Activated T-helper 1 cell treated with Interleukin-2 at 50 U/mL for 16 hours (primary cell): ENCODE measurements around the gene CHST7.

Experiments used
- DNase-seq: peaks from one replicate; pipeline ENCODE4 v3.0.0-alpha.2; 2020; ENCODE audit warnings: low read depth

CHST7 gene

DNA sequence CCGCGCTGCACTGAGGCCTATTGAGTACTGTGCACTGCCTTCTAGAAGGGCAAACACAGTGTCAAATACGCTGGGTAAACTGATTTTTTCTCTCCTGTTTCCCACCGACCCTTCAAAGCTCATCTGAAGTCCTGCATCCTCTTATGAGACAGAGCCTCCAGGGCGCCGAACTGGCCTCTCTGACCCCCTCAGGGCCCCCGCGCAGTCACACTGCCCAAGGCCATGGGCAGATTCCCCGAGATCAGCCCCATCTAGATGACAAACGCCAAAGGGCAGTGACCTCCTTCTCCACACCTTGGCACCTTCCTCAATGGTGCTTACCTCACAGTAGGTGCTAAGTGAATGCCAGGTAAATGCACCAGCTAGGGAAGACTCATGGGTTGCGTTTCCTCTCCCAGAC is 34.4 kb downstream of the CHST7 start:
- no peak for DNase-seq

DNA sequence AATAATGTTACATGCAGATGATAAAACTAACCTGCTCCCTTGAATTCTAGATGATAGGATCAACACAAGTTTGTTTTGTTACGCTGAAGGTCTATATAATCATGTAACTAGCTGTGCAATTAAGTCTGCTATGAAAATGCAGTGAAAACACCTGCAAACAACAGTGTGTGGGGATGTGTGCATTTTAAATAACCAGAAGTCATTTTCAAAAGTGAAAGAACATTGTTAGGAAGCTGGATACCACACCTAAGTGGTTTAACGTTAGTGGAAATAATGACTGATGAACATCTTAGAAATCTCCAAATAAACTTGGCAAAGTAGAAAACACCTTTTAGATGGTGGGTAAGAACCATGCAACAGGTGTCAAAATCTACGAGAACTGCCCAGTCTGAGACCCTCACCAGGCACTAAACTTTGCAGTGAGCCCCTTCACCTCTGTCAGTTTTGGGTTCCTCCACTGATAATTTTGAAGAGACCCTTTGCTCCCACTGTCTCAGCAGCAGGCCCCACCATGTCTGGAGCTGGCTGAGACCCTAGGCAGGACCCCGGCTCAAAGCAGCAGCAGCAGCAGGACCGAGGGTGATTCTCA is 36.6 kb downstream of the CHST7 start:
- no peak for DNase-seq

DNA sequence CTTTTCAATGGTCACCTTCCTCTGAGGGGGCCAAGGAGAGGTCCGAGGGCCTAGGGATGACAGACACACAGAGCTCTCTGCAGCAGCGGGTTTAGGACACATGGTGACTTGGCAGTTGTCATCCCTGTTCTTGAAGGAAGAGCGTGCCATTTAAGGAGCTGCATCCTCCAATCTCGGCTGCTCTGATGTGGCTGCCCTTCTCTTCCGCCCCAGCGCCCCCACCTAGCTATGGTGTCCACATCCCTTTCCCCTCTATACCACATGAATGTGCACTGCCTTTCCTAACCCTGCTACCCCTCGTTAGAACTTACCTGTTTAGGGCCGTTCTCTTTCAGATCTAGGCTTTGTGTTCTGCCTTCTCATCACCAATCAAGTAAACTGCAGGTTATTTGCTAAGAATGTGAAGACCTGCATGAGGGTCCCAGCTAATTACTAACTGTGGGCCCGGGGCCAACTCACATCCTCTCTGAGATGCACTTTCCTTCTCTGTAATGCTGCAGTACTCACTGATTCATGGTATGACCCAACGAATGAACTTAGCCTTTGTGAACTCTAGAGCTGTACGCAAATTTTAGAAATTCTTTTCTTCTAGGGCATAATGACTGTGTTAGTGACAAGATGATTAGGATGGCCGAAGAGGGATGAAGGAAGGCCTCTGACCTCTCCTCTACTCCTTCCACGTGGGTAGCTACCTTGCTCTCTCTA is 38.2 kb downstream of the CHST7 start:
- DNase-seq, result peak; percentile 20

DNA sequence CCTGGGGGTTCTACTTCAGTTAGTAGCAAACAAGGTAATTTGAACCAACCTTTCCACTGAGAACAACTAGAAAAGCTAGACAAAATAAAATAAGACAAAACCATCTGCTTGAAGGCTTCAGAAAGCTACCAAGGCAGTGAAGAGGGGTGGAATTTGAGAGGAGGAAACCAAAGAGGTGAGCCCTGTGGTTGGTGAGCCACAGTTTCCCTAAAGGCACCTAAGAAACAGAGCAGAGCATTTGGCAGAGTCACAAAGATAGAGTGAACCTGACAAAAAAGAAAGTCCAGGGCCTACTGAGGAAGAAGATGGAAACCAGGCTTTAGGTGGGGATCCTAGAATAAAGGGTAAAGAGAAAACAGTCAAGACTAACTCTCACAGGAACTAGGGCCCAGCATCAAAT is 44.3 kb downstream of the CHST7 start:
- no peak for DNase-seq

DNA sequence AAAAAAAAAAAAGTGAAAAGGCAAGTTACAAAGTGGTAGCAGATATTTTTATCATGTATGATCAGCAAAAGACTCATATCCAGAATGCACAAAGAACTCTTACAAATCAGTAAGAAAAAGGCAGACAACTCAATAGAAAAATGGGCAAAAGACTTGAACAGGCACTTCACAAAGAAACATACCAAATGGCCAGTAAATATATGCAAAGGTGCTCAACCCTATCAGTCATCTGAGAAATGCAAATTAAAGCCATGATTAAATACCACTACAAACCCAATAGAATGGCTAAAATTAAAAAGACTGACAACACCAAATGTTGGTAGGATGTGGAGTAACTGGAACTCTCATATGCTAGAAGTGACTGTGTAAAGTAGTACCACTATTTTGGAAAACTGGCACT is 45.4 kb downstream of the CHST7 start:
- no peak for DNase-seq

DNA sequence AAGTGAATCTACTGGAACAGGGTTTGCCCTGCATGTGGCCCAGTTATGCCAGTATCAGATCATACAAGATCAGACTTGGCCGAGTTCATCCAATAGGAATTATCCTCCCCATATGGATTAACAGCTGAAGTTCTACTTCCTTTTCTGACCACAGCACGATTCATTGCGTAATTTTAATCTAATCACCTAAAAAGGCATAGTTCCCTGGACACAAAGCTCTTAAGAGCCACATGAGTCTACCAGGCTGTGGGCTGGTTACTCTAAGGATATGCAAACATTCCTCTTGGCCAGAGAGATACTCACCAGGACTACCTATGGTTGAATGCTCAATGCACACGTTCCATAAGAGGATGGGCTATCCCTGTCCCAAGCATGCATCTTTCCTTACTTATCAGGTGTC is 46.9 kb downstream of the CHST7 start:
- no peak for DNase-seq

DNA sequence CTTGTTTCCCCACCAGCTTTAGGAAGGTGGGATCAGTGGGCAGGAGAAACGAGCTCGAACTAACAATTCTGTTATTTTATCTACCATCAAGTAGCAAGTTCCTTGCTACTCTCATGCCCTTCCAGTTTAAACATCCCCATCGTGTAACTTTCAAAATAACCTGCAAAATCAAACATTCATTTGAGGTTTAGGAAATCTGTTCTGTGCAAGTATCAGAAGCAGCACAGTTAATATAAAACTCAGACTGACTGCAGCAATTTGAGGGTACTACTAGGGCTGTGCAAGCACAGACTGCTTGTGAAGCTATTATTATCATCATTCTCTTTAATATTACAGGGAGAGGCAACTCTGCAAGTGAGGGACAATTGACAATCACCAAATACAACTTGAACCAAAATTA is 48.0 kb downstream of the CHST7 start:
- DNase-seq, result no peak

DNA sequence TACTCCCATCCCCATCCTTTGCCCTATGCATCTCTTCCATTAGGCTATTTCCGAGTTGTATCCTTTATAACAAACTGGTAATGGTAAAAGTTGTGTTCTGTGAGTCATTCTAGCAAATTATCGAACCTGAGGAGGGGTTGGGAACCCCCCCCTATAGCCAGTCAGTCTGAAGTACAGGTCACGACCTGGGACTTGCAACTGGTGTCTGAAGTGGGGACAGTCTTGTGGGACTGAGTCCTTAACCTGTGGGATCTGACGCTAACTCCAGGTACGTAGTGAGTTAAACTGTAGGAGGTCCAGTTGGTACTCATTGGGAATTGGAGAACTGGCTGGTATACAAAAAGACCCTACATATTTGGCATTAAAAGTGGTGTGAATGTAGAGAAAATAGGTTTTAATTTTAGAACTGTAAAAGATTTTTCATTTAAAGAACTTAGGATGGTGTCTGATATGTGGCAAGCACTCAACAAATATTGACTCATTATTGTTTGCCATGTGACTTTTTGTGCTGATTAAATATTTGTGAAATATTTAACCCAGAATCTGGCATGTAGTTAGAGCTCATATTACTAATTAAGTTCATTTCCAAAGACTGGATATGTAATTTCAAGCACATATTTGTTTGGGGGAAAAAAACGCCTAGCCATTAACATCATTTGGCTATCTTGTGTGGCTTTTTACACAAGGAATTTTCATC is 50.7 kb downstream of the CHST7 start:
- DNase-seq, result no peak

DNA sequence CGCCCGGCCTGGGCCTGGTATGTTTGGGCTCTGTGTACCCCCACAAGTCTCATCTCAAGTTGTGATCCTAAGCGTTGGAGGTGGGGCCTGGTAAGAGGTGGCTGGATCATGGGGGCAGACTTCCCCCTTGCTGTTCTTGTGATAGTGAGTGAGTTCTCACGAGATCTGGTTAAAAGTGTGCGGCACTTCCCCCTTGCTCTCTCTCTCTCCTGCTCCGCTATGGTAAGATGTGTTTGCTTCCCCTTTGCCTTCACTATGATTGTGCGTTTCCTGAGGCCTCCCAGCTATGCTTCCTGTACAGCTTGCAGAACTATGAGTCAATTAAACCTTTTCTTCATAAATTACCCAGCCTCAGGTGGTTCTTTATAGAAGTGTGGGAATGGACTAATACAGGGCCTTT is 53.0 kb downstream of the CHST7 start:
- no peak for DNase-seq

DNA sequence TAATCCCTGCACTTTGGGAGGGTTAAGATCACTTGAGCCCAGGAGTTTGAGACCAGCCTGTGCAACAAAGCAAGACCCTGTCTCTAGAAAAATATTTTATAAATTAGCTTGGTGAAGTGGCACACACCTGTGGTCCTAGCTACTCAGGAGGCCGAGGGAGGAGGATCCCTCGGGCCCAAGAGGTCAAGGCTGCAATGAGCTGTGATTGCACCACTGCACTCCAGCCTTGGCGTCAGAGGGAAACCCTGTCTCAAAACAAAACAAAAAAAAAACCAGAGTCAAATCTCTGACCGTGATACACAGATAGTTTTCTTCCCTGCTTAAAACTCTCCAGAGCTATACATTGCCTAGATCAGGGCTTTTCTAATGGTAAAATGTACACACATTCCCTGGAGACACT is 53.5 kb downstream of the CHST7 start:
- DNase-seq, result no peak

DNA sequence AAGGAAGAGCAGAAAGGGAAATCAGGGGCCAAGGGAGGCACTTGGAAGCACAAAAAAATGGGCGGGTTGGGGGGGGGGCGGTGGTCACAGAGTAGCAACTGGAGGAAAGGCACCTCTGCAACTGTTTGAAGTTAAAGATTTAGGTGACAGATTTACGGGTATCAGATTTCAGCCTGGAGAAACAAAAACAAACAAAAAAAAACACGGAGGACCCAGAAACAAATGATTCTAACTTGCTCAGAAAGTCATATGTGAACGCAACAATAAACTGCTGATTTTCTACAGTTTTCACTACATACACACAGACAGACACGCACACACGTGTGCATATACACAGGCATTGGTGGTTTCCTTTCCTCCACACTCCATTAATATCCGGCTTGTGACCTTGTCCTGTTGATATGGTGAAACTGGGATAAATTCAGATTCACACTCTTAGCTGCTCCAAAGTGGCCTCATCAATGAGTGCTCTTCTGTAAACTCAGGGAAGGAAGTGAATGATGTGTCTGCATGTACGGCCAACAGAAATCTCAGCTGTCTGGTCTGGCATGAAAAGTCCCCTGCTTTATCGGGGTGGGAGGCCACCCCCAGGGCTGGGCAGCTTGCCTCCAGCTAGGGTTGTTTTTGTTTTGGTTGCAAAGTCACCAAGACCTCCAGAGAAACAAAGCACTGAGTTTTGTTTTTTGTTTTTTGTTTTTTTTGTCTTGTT is 54.3 kb downstream of the CHST7 start:
- no peak for DNase-seq

DNA sequence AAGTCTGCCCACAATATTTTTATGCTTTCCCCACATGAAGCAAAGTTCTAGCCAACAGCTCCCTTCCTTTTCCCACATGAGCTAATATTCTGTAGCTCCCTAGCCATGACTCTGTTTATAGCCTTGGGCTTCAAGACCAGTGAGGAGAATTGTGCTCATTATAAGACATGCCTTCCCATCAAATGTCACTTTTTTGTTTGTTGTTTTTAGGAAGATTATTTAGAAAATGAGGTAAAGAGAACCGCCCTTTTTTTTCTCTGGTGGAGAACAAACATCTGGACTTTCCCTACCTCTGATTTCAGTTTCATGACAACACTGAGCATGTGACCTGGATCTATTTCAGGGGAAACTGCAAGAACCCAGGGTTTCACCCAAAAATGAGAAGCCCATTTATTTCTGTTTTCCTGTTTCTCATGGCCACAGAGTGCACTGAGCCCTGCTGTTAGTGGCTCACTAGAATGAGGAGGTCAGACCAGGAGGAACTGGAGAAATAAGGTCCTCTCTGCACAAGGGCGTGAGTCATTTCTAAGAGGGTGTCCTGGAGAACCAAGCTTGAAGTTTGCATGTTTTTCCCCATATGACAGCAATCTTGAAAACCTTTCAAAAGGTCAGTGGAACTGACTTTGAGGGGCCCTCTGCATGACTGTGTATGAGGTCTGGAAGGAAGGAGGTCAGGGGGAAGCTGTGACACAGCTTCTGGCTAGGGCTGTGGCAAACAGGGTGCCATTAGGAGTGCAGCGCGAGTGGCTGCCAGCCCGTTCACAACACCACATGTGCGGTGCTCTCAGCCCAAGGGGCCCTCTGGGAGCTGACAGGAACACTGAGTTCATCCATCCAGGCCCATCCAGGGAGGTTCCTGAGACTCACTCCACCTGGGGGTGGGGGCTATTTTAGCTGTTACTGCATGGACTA is 55.2 kb downstream of the CHST7 start:
- DNase-seq, result no peak

DNA sequence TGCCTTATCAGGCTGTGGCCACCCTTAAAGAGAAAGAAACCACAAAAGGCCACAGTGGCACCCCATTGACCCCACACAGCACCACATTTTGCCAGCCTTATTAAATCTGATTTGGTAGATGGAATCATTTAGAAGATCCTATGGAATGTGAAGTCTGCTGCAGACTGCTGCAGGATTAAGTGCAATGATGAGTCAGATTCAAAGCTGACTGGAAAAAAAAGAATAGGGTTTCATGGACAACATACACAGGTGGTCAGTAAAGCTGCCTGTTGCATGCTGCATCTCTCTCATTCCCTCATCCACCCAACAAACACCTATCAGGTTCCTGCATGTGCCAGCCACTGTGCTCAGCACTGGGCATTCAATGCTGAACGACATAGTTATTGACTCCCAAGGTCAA is 56.6 kb downstream of the CHST7 start:
- no peak for DNase-seq

DNA sequence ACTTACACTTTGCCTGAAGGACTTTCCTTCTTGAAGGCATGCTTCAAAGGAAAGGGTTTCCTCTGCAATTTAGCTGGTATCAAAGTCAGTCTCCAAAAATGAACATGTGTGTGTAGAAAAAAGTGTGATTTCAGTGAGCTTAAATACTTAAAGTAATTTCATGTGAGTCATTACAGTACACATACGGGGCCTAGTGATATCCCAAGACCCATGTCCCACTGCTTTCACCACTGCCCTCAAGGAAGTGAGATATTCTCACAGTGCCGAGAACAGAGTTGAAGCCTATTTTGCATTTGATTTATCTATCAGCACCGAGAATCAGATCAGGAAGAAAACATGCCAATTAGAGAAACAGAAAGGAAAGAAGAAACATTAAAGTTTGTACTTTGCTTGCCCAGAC is 61.0 kb downstream of the CHST7 start:
- no peak for DNase-seq

DNA sequence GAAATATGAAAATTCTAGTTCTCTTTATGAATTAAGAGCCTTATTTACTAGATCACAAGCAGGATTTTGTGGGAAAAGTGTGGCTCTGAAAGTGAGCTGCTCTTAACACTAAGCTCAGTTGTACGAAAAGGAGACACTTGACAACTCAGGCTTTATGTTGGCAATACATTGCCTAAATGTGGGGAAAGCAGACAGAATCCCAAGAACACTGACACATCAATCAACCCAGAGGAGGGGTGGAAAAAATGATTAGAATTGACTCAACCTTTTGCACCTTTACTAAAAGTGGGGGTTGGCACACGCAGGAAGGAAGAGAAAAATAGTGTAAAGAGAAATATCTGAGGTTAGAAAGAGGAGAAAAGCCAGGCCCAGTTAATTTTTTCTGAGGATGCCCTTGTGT is 61.6 kb downstream of the CHST7 start:
- DNase-seq, result no peak

DNA sequence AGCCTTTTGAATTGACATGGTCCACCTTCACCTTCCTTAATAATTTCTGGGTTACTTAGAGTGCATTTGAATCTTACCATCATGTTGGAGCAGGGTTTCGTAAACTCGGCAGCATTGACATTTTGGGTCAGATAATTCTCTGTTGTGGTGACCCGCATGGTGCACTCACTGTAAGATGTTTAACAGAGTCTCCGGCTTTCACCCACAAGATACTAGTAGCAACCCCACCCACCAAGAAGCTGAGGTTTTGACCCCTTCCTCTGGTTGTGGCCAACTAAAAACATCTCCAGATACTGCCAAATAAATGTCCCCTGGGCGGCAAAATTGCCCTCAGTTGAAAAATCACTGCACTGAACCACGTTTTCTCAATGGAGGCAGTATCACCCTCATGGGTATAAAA is 62.7 kb downstream of the CHST7 start:
- DNase-seq, result no peak

DNA sequence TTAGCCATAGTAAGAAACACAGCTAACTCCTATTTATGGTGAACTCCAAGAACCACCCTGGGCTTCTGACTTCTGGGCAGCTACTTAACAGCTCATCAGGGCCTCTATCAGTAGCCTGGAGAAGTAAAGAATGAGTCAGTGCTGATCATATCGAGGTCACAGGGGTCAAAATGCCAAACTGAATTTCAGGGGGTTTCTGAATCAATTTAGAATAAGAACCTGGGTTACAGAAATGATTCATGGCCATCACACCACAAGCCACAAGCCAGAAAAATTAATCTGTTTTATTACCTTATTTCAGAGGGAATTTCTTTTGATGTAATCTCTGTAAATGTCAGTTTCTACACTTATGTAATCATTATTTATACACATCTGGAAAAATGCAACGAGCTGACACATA is 64.4 kb downstream of the CHST7 start:
- no peak for DNase-seq

DNA sequence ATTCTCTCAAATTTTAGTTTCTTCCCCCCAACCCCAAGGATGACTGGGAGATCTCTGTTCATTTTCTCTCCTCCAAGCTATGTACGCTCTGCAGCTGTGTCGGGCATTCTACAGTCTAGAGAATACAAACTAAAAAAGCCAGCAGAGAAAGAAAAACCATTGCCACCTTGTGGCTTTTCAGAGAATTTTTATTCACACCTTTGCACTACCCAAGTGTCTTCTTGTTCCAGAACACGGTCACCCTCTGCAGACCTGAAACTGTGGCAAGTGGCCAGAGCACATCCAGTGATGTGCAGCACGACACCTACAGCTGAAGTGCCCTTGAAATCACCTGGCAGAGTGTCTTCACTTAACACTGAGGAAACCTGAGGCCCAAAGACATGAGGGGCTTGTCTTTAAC is 68.6 kb downstream of the CHST7 start:
- no peak for DNase-seq

DNA sequence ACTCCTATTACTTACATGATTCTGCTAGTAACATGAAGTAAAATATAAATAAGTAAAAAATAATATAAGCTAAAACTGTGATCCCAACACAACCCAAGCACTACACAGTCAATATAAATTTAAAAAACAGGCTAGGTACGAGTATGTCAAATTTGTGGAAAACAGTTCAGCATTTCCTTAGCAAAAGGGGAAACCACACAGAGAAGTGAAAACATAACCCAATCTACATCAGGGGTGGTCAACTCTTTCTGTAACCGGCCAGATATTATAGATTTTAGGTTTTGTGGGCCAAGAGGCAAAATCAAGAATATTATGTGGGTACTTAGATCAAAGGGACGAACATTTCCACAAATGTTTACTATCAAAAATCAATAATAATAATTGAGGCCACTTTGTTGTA is 70.1 kb downstream of the CHST7 start:
- DNase-seq, result no peak

DNA sequence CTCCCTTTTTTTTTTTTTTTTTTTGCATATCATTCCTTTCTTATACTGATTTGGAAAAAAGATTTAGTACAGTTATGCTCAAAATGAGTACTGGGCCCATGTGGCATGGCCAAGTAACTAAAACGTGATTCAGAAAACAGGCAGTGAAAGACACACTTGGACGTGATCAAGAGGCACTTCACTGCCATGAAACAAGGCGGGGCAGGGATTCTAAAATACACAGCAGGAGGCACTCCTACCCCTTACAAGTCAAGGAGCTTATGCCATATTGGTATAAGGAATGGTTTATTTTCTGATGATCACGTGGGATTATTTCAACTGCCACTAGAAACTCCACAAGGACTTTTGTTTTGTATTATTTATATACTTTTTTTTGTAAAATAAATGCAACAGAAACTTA is 72.0 kb downstream of the CHST7 start:
- DNase-seq, result no peak

DNA sequence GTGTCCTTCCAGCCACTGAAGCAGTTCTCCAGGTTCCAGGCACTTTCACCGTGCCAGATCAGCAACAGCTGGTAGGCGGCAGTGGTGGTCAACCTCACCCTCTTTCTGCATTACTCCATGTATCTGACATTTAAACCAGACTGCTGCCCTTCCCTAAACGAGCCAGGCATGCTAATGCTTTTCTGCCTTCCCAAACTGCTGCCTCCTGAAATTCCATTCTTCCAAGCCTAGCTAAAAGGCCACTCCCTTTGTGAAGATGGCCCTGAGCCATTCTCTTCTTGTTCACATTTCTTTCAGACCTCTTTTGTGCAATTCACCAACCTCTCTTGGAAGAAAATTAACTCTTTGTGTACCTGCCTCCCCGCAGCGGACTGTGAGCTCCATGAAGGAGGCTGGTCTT is 73.7 kb downstream of the CHST7 start:
- DNase-seq, result no peak
